Ishikawa (cell line): ENCODE measurements around the gene GAP43.

Source experiments
- CEBPB ChIP-seq: IDR thresholded peaks from 2 replicates; pipeline ENCODE4 v1.6.1; 2012
- CREB1 ChIP-seq: IDR thresholded peaks from 2 replicates; pipeline ENCODE4 v1.6.1; 2012; ENCODE audit warnings: low read depth
- EGR1 ChIP-seq: IDR thresholded peaks from 2 replicates; pipeline ENCODE4 v1.6.1; 2012
- EP300 ChIP-seq: IDR thresholded peaks from 2 replicates; pipeline ENCODE4 v1.6.1; 2012; ENCODE audit warnings: borderline replicate concordance
- FOXM1 ChIP-seq: IDR thresholded peaks from 2 replicates; pipeline ENCODE4 v1.6.1; 2012; ENCODE audit warnings: low read depth, borderline replicate concordance
- MAX ChIP-seq: IDR thresholded peaks from 2 replicates; pipeline ENCODE4 v1.6.1; 2012
- NFIC ChIP-seq: IDR thresholded peaks from 2 replicates; pipeline ENCODE4 v1.6.1; 2012
- RAD21 ChIP-seq: IDR thresholded peaks from 2 replicates; pipeline ENCODE4 v1.6.1; 2012; ENCODE audit warnings: low read depth
- REST ChIP-seq: IDR thresholded peaks from 2 replicates; pipeline ENCODE4 v1.6.1; 2012; ENCODE audit warnings: low read depth, mild to moderate bottlenecking
- TAF1 ChIP-seq: IDR thresholded peaks from 2 replicates; pipeline ENCODE4 v1.6.1; 2012; ENCODE audit warnings: low read depth, mild to moderate bottlenecking
- TCF12 ChIP-seq: IDR thresholded peaks from 2 replicates; pipeline ENCODE4 v1.6.1; 2012; ENCODE audit warnings: low read depth
- TEAD4 ChIP-seq: IDR thresholded peaks from 2 replicates; pipeline ENCODE4 v1.6.1; 2012
- USF1 ChIP-seq: IDR thresholded peaks from 2 replicates; pipeline ENCODE4 v1.6.1; 2012
- YY1 ChIP-seq: IDR thresholded peaks from 2 replicates; pipeline ENCODE4 v1.6.1; 2012; ENCODE audit warnings: low read depth
- ZBTB7A ChIP-seq: IDR thresholded peaks from 2 replicates; pipeline ENCODE4 v1.6.1; 2012; ENCODE audit warnings: low read depth

GAP43 gene

GRCh38 chr3:115728013-115728412 is 104.7 kb downstream of the GAP43 start:
- TF ChIP-seq TAF1 (no peak), YY1 (no peak), FOXM1 (no peak), EP300 (no peak), CREB1 (no peak), MAX (no peak), TEAD4 (no peak), RAD21 (no peak), TCF12 (no peak), EGR1 (no peak), NFIC (no peak), REST (no peak), USF1 (no peak), CEBPB (no peak), ZBTB7A (no peak)

GRCh38 chr3:115741650-115742049 is 118.3 kb downstream of the GAP43 start:
- TF ChIP-seq MAX = no peak
- TF ChIP-seq RAD21 = no peak
- no peak for TF ChIP-seq ZBTB7A
- TF ChIP-seq REST = no peak
- no peak for TF ChIP-seq FOXM1
- TF ChIP-seq EP300 = no peak
- TF ChIP-seq CREB1 = no peak
- TF ChIP-seq CEBPB = no peak
- TF ChIP-seq TEAD4 = no peak
- no peak for TF ChIP-seq USF1
- TF ChIP-seq YY1 = no peak
- TF ChIP-seq TAF1 = no peak
- TF ChIP-seq EGR1 = no peak
- no peak for TF ChIP-seq NFIC
- no peak for TF ChIP-seq TCF12

- TF ChIP-seq MAX = no peak
- no peak for TF ChIP-seq YY1
- TF ChIP-seq REST = no peak
- no peak for TF ChIP-seq ZBTB7A
- TF ChIP-seq CEBPB = no peak
- no peak for TF ChIP-seq EGR1
- TF ChIP-seq TCF12 = no peak
- TF ChIP-seq RAD21 = no peak
- no peak for TF ChIP-seq TAF1
- TF ChIP-seq CREB1 = no peak
- TF ChIP-seq EP300 = no peak
- no peak for TF ChIP-seq FOXM1
- TF ChIP-seq NFIC = no peak
These were observed 134.9 kb downstream of the GAP43 start for GRCh38 chr3:115758076-115758763.

GRCh38 chr3:115760716-115761115 is 137.4 kb downstream of the GAP43 start:
- TF ChIP-seq RAD21 = no peak
- TF ChIP-seq ZBTB7A = no peak
- no peak for TF ChIP-seq EGR1
- no peak for TF ChIP-seq MAX
- TF ChIP-seq CREB1 = no peak
- no peak for TF ChIP-seq FOXM1
- no peak for TF ChIP-seq TEAD4
- no peak for TF ChIP-seq TCF12
- no peak for TF ChIP-seq YY1
